ENCODE data around the gene COQ2.
"Not testable (repeated sequence)": the region's sequence is repeated elsewhere in the genome, so short reads cannot be mapped to it uniquely, and the experiment has no call there.

COQ2 gene, protein sequence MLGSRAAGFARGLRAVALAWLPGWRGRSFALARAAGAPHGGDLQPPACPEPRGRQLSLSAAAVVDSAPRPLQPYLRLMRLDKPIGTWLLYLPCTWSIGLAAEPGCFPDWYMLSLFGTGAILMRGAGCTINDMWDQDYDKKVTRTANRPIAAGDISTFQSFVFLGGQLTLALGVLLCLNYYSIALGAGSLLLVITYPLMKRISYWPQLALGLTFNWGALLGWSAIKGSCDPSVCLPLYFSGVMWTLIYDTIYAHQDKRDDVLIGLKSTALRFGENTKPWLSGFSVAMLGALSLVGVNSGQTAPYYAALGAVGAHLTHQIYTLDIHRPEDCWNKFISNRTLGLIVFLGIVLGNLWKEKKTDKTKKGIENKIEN

DNA sequence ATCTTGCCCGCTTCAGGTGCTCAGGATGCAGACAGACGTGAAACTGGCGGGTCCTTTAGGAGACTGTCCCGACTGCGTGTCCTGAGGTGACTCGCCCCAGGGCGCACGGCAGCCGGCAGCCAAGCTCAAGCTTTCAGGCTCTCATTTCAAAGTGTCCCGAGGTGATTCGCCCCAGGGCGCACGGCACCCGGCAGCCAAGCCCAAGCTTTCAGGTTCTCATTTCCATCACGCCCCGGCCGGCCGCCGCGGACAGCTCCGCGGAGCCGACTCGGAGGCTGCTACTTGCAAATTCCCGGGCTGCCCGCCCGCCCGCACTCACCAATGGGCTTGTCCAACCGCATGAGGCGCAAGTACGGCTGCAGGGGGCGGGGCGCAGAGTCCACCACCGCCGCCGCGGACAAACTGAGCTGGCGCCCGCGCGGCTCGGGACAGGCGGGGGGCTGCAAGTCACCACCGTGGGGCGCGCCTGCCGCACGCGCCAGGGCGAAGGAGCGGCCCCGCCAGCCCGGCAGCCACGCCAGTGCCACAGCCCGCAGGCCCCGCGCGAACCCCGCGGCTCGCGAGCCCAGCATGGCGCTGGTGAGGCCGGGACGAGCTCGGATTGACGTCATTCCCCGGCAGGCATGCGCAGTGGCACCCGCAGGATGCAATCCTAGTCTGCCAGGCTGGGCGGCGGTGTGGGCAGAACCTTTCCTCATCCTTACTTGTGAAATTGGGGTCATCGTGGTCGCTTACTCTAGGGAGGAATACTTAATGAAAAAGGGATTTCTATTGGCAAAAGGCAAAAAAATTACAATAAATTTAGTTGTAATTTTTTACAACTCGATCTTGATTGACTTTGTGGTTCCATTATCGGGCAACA, at the start of gene COQ2:
Gene COQ2, minus strand, starts transcription at position 606 of the 862 bp plus-strand sequence. Its CDS starts 34 bp downstream, at position 572.
- peak; percentile 98 for DNase-seq (ENCODE audit: low spot score)

DNA sequence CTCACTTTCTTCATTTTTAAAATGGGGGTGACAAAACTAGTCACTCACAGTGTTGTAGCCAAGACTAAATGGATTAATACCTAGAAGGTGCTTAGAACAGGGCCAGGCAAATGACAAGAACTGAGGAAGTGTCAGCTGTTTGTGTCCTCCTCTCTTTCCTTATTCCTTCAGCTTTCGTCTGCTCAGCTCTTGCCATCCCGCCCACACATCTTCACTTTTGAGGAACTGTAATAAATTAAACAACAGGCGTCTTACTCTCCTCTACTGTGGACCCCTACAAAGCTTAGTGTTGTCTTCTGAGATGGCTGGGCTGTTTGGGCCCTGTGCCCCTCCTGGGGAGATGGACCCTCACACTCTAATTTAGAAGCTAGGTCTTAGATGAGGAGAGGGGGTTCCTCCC, 47.4 kb upstream of the COQ2 start:
- no peak for DNase-seq (ENCODE audit: low spot score)

DNA sequence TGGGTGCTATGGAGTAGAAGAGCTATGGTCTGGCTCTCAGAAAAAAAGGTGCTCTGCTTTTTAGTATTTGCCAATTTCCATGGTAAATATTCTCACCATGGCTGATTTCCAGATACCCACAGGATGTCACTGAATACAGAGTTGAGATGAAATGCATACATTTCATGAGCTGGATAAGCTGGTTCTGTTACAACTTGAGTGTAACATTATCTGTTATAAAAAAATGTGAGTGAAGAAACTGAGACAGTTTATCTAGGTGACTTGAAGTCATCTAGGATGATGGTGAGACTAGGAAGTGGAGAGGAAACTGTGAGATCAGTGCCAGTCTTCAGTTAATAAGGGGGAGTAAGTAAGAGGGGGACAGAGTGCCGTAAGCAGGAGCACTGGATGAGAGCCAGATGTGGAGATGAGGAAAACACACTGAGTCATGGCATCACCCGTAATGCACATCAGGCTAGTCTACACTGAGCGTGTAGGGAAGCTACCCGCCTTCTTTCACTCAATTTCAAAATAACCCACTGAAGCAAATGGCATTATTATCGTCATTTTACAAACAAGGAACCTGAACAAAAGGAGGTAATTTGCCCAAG, 45.0 kb upstream of the COQ2 start:
- DNase-seq (ENCODE audit: low spot score): no peak

- peak; percentile 38 for DNase-seq (ENCODE audit: low spot score)
Observed at GRCh38 chr4:83328521-83329187, 44.1 kb upstream of the COQ2 start.

DNA sequence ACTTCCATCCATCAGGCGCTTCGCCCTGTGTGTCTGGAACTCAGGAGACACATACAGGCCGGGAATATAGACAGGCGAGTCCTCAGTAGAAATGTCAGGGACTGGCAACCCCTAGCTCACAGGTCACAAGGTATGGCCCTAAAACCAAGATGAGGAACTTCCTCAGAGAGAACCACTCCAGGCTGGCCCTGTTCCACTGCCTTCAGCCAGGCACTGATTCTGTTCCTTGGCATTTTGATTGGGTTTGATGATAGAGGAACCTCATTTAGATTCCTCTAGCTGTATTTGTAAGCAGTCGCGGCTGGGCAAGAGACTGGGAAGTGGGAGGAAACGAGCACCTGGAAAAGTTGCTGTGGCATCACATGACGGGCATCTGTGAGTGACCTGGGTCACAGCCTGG, 41.9 kb upstream of the COQ2 start:
- DNase-seq (ENCODE audit: low spot score): no peak

DNA sequence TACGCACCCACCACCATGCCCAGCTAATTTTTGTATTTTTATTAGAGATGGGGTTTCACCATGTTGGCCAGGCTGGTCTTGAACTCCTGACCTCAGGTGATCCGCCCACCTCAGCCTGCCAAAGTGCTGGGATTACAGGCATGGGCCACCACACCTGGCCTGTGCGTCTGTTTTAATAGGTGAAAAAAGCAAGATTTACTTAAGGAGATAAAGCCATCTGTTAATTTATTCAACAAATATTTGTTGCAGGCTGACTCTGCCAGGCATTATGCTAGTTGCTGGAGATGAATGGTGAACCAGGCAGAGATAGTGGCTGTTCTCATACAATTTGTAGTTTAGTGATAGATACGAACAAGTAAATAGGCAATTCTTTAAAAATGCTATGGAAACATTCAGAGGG, 40.7 kb upstream of the COQ2 start:
- not testable (repeated sequence) for DNase-seq (ENCODE audit: low spot score)

DNA sequence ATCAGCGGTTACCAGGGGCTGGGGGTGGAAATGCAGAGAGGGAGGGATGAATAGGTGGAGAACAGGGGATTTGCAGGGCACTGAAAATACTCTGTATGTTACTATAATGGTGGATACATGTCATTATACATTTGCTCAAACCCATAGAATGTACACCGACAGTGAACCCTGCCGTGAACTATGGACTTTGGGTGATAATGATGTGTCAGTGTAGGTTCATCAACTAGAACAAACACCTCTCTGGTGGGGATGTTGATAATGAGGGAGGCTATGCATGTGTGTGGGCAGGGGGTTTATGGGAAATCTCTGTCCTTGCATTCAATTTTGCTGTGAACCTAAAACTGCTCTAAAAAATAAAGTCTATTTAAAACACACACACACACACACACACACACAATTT, 38.5 kb upstream of the COQ2 start:
- no peak for DNase-seq (ENCODE audit: low spot score)

DNA sequence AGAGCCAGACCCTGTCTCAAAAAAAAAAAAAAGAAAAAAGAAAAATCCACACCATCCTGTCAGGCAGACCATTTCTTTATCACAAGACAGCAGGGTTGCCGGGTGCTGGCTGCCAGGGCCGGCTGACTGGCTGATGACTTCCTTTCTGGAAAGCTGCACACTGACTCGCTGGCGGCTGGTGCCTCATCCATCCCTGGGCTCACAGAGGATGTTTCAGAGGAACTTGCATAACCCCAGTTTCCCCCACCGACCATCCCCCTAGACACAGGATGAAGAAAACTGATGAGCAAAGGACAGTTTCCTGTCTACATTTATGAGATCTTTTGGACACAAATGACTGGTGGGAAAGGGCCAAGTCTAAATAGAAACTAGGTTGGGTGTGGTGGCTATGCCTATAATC, 36.0 kb upstream of the COQ2 start:
- DNase-seq (ENCODE audit: low spot score): no peak

DNA sequence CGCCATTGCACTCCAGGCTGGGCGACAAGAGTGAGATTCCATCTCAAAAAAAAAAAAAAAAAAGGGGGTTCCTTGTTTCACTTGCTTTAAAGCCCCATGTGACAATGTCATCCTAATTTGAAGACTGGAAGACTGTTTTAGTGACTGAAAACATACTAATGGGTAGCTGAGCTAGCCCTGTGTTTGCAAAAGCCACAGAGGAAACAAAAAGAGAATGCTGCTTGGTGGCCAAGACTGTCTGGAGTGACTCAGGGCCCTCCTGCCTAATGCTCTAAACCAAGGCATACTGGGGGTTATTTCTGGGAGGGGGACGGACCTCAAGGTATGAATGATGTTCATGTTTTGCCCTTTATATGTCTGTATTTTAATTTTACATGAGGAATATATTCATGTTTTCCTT, 34.1 kb upstream of the COQ2 start:
- no peak for DNase-seq (ENCODE audit: low spot score)

- DNase-seq (ENCODE audit: low spot score): no peak
Observed at GRCh38 chr4:83317671-83318070, 33.1 kb upstream of the COQ2 start.

DNA sequence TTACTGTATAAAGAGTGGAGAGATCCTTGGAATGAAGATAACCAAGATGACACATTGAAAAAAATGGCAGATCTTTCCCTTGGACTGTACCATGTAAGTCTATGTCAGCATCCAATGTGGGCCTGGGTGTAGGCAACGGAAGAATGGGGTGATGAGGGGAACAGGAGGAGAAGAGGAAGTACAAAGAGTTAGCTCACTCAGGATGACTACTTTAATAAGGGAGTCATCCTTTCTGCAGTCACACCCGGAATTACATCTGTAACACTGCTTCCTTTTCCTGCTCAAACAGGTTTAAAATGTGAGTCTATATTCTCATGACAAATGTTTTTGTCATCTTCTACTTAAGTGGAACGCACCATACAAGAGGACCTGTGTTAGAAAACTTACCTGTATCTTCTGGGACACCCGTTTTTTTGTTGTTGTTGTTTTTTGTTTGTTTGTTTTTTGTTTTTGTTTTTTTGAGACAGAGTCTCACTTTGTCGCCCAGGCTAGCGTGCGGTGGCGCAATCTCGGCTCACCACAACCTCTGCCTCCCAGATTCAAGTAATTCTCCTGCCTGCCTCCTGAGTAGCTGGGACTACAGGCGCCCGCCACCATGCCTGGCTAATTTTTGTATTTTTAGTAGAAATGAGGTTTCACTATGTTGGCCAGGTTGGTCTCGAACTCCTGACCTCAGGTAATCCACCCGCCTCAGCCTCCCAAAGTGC, 32.0 kb upstream of the COQ2 start:
- no peak for DNase-seq (ENCODE audit: low spot score)

GRCh38 chr4:83315341-83315870, 30.8 kb upstream of the COQ2 start:
- DNase-seq (ENCODE audit: low spot score): no peak

- no peak for DNase-seq (ENCODE audit: low spot score)
Observed at GRCh38 chr4:83308672-83309071, 24.1 kb upstream of the COQ2 start.

DNA sequence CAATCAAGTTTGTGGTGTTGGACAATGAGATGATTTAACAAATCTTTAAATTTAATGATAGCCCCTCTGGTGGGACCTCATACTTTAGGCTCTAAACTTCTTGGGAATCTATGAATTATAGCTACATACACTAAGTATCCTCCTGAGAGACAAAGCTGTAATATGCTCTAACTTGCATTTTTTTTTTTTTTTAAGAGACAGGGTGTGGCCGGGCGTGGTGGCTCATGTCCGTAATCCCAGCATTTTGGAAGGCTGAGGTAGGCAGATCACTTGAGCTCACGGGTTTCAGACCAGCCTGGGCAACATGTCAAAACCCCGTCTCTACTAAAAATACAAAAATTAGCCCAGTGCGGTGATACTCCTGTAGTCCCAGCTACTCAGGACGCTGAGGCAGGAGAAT, 23.3 kb upstream of the COQ2 start:
- no peak for DNase-seq (ENCODE audit: low spot score)

GRCh38 chr4:83305187-83305586, 20.6 kb upstream of the COQ2 start:
- no peak for DNase-seq (ENCODE audit: low spot score)

GRCh38 chr4:83297548-83298260, 13.1 kb upstream of the COQ2 start:
- no peak for DNase-seq (ENCODE audit: low spot score)

DNA sequence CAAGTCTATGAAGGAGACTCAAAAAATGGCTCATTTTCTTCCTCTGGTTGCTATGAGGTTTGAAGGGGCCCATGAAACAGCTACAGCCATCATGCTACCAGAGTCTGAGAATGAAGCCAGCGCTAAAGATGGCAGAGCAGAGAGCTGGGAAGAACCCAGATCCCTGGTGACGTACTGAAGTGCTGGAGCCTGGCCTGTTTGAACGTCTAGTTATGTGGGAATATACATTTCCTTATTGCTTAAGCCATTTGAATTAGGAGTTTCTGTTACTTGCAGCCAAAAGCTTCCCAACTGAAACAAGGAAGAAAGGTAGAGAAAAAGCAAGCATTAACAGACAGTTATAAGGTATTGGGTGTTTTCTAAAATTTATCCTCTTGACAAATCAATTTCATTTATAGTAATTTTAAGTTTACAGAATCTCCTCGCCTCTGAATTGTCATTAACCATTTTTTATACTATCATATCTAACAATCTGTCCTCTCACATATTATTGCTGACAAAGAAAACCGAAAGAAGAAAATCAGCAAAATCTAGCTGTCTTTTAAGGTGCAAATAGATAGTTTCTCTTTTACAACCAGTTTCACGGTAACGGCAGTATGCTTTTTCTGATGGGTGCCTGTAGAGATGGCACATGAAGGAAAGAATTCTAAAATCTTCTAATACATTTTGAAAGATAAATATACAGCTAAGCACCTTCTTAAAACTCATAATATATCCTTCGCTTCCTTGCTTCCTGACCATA, 8.9 kb upstream of the COQ2 start:
- DNase-seq (ENCODE audit: low spot score): no peak

DNA sequence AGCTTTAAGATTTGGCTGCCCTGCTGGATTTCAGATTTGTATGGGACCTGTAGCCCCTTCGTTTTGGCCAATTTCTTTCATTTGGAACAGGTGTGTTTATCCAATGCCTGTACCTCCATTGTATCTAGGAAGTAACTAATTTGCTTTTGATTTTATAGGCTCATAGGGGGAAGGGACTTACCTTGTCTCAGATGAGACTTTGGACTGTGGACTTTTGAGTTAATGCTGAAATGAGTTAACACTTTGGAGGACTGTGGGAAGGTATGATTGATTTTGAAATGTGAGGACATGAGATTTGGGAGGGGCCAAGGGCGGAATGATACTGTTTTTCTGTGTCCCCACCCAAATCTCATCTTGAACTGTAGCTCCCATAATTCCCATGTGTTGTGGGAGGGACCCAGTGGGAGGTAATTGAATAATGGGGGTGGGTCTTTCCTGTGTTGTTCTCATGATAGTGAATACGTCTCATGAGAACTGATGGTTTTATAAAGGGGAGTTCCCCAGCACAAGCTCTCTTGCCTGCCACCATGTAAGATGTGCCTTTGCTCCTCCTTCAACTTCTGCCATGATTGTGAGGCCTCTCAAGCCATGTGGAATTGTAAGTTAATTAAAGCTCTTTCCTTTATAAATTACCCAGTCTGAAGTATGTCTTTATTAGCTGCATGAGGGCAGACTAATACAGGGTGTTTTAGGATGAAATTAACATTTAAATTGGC, 5.6 kb upstream of the COQ2 start:
- not testable (repeated sequence) for DNase-seq (ENCODE audit: low spot score)

DNA sequence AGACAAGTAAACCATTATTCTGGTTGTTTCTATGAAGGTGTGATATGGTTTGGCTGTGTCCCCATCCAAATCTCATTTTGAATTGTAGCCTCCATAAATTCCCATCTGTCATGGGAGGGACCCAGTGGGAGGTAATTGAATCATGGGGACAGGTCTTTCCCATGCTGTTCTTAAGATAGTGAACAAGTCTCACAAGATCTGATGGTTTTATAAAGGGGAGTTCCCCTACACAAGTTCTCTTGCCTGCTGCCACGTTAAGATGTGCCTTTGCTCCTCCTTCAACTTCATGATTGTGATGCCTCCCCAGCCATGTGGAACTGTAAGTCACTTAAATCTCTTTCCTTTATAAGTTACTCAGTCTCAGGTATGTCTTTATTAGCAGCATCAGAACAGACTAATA, 3.8 kb upstream of the COQ2 start:
- DNase-seq (ENCODE audit: low spot score): not testable (repeated sequence)

DNA sequence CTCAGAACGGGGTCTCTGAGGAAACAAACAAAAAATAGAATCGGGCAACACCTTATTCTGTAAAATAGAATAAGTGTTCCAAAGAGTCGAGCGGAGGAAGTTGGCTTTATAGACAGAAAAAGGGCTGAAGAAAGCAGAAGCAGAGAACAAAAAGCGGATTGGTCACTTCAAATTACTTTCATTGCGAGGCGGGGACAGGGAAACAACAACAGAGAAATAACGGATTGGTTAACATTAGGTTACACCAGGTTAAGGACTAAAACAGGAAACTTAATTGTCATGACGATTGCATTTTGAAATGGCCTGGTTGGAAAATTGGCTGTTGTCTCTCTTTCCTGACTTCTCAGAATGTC, 433 bp upstream of the COQ2 start:
- no peak for DNase-seq (ENCODE audit: low spot score)
